Muscle layer of duodenum (tissue), 2 donors: ENCODE data around the gene OR10A2.

Experiments used
- H3K27ac ChIP-seq: one replicate; pipeline ENCODE4 v1.7.0; 2013; ENCODE audit warnings: mild to moderate bottlenecking, low read length
- H3K27me3 ChIP-seq: one replicate; pipeline ENCODE4 v1.7.0; 2013; ENCODE audit warnings: low read depth, mild to moderate bottlenecking, control low read depth, low read length
- H3K36me3 ChIP-seq, 2 donors: one replicate each; pipeline ENCODE4 v1.7.0; 2013; ENCODE audit warnings: low read length in 2 of 2, control low read depth in 1 of 2, mild to moderate bottlenecking in 1 of 2; ENCODE audit not compliant: insufficient read depth in 2 of 2, control insufficient read depth in 1 of 2
- H3K4me1 ChIP-seq, 2 donors: one replicate each; pipeline ENCODE4 v1.7.0; 2013; ENCODE audit warnings: low read length in 2 of 2, mild to moderate bottlenecking in 2 of 2, control low read depth in 1 of 2, moderate library complexity in 1 of 2; ENCODE audit not compliant: insufficient read depth in 2 of 2, control insufficient read depth in 1 of 2
- H3K4me3 ChIP-seq, 2 donors: one replicate each; pipeline ENCODE4 v1.7.0; 2013; ENCODE audit warnings: low read length in 2 of 2, low read depth in 1 of 2, mild to moderate bottlenecking in 1 of 2
- H3K9me3 ChIP-seq, 2 donors: one replicate each; pipeline ENCODE4 v1.7.0; 2013; ENCODE audit warnings: low read length in 2 of 2, control low read depth in 1 of 2, mild to moderate bottlenecking in 1 of 2; ENCODE audit not compliant: control insufficient read depth in 1 of 2
- donor health status: healthy.

Gene OR10A2

GRCh38 chr11:6920702-6921101 is 57.8 kb downstream of the OR10A2 start, which contains the start of gene OR2D3:
Gene OR2D3, plus strand, starts transcription at chr11:6921002. Its CDS starts 0 bp downstream, at chr11:6921002.
- Histone ChIP-seq H3K4me1 (no peaks in the 10 kb centered on the region), H3K4me3 (no peak within 1 kb of the TSS), H3K9me3 (no peaks in the 10 kb centered on the region), H3K27ac (no peak within 1 kb of the TSS), H3K27me3 (no peaks in the 10 kb centered on the region), H3K36me3 (no peaks in the 10 kb centered on the region)
